ENCODE data around the gene TPRA1.

GRCh38 chr3:127529346-127530188 is 61.0 kb downstream of the TPRA1 start:
- TF ChIP-seq CTCF (conservative IDR thresholded peaks at IDR 0.05; ENCODE audit: low read depth in 2 of 2) (no peak), REST (IDR thresholded peaks at IDR 0.05; ENCODE audit: unreplicated experiment) (no peak), EZH2phosphoT487 (IDR thresholded peaks at IDR 0.05; ENCODE audit: unreplicated experiment) (no peak), POLR2AphosphoS5 (IDR thresholded peaks at IDR 0.05; ENCODE audit: low read depth) (no peak), EZH2 (IDR thresholded peaks at IDR 0.05; ENCODE audit: low read depth, unreplicated experiment) (no peak)
